NCI-H524 (cell line): ENCODE data around the gene CLASP2.
A peak's percentile ranks its signal among the peaks of the same experiment; 100 is the strongest.
"Not testable (repeated sequence)": the region's sequence is repeated elsewhere in the genome, so short reads cannot be mapped to it uniquely, and the experiment has no call there.

ENCODE experiments used
- DNase-seq, 2 experiments: peaks; one replicate each; lab custom pipeline; 2025; lab: John Stamatoyannopoulos, UW

Gene CLASP2

DNA sequence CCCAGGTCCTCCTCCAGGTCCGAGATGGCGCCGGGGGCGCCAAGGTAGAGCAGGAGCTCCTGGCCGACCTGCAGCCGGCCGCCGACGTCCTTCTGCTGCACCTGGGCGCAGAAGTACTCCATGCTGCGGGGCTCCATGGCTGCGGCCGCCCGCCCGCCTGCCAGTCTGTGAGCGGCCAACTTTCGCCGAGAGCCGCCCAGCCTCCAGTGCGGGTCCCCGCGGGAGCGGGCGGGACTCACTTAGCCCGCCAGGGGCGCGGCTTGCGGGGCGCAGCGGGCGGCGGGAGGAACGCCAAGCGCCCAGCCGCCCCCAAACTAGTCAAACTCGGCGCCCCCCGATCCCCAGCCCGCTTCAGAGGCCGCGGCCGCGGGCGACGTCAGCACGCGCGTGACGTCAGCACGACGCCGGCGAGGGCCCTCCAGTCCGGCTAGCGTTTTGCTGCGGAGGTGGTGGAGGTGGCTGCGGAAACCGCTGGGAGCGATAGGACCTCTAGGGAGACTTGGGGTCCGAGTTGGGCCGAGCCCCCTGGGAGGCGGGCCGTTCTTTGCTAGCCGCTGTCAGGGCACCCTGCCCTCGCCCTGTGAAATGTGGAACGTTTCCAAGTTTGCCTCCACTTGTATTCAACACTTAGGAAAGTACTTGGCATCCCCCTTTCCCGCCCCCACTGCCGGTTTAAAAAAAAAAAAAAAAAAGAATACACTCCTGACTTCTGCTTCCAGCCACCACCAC, at the start of gene CLASP2:
TSS of gene CLASP2 (minus strand) at position 389 of the 729 bp plus-strand sequence. CDS start at position 137, 252 bp downstream.
- peak; percentile 57 to 79 for DNase-seq

DNA sequence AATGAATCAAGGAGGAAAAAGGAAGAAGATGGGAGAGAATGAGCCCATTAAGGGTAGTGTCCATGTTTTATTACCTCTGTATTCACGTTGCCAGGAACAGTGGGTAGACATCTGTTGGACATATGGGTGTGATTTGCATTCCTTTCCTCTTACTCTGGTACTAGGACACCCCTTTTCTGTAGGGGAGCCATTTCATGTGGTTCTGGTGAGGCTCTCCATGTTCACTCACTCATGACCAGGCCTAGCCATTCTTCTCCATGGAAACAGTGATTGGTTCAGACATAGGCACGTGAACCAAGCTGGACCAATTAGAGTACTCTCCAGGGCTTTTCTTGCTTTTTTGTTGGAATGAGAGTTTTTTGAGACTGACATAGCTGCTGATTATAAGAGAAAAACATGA, 40.8 kb upstream of the CLASP2 start:
- no peak for DNase-seq

DNA sequence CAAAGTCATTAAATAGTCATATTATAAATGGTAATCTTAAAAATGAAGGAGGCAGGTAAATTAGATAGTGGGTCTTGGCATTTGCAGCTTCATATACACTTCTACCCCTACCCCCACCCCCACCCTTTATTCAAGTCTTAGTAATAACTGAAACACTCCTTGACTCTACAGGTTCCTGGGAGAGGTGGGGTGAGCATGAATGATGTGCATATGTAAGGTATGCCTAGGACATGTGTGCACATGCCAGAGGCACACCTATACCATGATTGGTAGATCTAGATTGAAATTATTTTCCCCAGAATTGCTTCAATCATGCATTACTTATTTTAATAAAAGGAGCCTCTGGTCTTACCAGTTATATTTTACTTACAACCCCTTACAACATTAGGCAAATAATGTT, 40.2 kb upstream of the CLASP2 start:
- no peak for DNase-seq

DNA sequence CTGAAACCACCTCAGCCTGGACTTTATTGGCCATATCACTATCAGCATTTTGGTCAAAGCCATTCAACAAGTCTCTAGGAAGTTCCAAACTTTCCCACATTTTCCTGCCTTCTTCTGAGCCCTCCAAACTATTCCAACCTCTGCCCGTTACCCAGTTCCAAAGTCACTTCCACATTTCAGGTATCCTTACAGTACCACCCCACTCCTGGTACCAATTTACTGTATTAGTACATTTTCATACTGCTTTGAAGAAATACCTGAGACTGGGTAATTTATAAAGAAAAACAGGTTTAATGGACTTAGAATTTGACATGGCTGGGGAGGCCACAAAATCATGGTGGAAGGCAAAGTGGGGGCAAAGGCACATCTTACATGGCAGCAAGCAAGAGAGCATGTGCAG, 36.3 kb upstream of the CLASP2 start:
- DNase-seq, result not testable (repeated sequence)

DNA sequence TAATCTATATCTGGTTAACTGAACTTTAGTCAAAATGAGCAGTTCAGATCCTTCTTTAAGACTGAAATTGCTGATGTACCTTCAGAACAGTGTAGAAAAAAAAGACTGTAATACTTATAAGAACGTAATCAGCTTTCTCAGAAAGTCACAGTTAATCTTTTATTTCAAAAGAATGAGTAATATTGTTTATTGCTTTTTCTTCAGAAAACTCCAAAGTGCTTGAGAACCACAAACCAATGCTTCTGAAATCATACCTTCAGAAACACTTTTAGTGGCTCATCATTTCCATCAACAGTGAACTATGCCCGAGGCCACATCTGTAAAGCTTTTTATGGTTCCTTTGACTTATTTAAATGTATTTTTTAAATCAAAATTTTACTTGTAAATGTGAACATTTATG, 33.3 kb upstream of the CLASP2 start:
- no peak for DNase-seq

DNA sequence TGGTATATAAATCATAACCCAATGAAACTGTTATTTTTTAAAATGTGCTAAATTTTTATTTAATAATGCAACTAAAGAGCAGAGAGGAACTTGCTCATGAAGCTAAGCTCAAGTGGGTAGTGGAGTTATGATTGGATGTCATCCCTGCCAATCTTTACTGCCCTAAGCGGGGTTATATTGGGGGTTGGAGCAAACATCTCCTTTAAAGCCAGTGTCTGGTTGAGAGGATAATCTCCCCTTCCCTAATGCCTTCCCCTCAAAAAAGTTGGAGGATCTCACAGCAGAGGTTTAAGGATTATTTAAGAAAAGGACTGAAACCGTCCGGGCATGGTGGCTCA, 32.1 kb upstream of the CLASP2 start:
- no peak for DNase-seq

DNA sequence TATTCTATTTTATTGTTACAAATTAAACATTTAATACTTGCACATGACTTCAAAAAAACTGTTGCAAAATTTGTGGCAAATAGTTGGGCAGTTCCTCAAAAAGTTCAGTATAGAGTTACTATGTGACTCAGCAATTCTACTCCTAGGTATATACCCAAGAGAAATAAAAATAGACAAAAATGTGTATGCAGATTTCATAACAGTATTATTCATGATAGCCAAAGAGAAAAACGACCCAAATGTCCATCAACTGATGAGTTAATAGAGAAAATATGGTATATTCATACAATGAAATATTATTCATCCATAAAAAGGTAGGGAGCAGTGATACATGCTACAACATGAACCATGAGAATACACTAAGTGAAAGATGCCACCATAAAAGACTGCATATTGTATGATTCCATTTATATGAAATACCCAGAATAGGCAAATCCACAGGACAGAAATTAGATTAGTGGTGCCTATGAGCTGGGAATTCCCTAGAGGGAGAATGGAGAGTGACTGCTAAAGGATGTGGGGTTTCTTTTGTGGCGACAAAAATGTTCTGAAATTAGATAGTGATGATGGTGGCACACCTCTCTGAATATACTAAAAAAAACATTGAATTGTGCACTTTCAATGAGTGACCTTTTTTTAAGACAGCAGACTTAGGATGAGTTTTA, 31.6 kb upstream of the CLASP2 start:
- DNase-seq, result no peak

DNA sequence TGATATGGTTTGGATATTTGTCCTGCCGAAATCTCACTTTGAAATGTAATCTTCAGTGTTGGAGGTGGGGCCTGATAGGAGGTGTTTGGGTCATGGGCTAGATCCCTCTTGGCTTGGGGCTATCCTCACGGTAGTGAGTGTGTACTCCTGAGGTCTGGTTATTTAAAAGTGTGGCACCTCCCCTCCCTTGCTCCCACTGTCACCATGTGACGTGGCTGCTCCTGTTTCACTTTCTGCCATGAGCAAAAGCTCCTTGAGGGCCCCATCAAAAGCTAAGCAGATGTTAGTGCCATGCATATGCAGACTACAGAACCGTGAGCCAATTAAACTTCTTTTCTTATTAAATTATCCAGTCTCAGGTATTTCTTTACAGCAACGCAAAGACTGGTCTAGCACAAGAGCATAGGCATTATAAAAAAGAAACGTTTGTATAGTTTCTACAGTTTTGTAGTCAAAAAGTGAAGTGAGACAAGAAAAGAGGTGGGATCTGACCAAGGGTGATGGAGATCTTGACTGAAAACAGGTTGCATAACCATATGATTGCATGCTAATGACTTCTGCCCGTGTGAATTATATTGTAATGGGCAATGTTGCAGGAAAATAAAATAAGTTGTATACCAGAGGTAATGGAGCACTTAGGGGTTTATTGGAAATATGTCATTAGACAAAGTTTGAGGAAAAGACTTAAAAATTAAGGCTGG, 28.5 kb upstream of the CLASP2 start:
- DNase-seq, result peak in 1 of 2 experiments; percentile 35

DNA sequence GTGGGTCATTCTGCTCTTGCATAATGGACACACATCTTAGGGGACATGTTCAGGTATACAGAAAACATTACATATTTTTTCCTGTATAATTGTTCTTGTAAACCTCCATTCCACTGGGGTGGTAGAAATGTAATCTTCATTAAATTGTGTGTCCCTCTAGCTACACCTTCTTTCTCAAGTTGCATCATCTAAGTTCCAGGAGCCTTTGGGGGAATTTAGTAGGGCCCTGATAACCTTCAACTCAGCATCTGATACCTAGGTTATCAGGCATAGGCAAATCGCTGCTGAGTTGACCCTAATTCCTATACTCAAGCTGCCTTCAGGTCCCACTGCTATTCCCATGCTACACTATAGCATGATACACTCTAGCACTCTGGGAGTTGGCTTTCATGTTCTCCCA, 19.1 kb upstream of the CLASP2 start:
- DNase-seq, result no peak

DNA sequence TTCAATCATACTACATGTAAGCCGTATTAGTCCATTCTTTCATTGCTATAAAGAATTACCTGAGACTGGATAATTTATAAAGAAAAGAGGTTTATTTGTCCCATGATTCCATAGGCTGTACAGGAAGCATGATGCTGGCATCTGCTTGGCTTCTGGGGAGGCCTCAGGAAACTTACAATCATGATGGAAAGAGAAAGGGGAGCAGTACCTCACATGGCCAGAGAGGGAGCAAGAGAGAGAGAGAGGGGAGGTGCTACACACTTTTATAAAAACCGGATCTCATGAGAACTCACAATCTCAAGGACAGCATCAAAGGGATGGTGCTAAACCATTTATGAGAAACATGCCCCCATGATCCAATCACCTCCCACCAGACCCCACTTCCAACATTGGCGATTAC, 14.3 kb upstream of the CLASP2 start:
- DNase-seq, result no peak

DNA sequence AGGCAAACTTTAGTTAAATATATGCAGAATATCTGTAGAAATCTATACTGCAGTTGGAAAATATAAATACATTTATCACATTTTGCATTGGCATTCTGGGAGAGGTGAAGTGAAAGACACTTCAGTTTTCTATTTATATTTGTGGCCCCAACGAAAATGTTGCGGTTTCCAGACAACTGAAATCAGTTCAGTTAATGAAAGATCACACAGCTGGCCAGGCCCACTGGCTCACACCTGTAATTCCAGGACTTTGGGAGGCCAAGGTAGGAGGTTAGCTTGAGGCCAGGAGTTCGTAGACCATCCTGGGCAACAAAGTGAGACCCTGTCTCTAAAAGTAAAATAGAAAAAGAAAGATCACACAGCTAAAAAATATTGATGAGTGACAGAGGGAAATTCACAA, 11.9 kb upstream of the CLASP2 start:
- no peak for DNase-seq

DNA sequence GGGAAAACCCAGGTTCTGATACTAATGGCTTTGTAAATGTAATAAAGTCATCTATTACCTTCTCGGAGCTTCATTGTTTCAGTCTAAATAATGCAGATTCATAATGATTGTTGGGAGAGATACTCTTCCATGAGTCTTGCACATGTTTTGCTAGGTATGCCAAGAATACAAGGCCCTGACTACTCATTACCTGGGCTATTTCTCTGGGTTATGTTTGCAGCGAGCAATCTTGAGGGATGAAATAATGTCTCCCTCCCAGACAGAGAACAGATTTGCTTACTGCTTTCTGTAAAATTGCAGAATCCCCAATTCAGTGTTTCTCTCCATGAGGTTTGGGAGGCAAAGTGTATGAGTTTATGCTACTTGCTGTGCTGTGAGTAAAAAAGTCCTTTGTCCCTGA, 6.2 kb upstream of the CLASP2 start:
- no peak for DNase-seq

DNA sequence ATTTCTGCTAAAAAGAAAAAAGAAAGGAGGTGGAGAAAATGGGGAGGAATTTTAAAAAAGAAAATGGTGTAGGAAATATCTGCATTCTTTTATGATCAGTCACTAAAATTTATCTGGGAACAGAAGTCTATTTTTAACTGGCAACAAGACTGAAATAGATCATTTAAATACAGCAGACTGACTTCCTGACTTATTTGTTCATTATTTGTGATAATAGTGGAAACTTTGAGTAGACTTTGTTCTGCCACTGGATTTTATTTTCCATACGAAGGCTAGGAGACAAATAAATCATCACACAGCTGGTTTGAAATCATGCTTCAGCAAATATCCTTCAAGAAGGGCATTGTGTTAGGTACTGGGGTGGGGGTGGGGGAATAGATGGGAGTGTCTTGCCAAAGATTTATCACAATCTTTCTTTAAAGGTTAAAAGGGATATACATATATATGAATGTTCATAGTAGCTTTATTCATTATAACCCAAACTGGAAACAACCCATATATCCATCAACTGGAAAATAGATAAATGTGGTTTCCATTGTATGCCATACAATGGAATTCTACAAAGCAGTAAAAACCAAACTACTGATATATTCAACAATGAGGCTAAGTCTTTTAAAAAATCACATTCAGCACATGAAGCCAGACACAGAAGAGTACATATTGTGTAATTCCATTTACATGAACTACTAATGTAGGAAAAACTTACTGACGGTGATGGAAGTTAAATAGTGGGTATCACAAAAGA, 4.7 kb upstream of the CLASP2 start:
- no peak for DNase-seq

DNA sequence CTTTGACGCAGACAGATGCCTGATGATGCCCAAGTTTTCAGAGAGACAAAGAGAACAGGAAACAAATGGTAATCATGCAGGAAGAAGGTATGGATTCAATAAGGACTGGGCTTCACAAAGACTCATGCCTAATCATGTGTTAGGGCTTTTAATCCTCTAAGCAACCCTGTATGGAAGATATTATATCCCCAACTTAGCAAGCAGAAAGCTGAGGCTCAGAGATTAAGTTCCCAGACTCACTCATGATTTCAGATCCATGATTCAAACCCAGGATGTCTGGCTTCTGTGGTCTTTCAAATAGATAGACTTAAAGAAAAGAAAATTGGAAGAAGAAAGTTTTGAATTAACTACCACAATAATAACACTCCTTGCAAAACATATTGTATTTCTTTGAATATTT, 4.1 kb upstream of the CLASP2 start:
- no peak for DNase-seq

DNA sequence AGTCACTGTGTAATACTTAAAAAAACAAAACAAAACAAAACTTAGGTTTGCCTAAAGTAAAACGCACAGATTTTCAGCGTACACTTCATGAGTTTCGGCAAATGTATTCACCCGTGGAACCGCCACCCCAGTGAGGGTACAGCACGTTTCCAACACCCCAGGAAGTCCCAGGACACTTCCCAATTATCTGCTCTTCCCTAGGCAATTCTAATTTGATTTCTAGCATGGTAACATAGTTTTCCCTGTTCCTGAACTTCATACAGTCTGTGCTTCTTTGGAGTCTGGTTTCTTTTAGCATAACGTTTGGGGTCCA, 497 bp upstream of the CLASP2 start:
- peak in 1 of 2 experiments; percentile 10 for DNase-seq

DNA sequence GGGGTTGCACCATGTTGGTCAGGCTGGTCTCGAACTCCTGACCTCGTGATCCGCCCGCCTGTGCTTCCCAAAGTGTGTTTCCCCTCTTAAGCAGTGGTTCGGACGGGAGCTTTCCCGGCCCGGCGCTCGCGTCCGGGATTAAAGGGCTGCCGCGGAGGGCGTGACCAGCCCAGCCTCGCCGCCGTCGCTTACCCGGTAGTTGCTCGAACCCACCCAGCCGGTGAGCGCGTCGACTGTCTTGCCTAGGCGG, 513 bp downstream of the CLASP2 start:
- DNase-seq, result peak in 1 of 2 experiments; percentile 55

DNA sequence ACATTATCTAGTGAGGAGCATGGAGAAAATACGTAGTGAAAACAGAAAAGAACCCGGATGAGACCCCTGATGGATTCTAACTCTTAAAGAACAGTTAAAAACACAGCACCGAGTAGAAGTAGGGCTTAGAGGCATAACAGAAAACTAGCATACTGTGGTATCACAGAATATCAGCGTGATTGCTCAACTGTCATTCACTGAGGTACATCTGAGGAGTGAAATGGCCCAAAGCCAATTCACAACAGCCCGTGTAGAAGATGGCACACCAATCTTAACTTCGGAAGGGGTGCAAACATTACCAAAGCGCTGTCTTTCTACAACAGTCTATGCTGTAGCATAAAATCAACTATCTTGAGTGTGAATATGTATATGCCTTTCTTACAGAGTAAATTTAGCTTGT, 1.8 kb downstream of the CLASP2 start:
- DNase-seq, result no peak

DNA sequence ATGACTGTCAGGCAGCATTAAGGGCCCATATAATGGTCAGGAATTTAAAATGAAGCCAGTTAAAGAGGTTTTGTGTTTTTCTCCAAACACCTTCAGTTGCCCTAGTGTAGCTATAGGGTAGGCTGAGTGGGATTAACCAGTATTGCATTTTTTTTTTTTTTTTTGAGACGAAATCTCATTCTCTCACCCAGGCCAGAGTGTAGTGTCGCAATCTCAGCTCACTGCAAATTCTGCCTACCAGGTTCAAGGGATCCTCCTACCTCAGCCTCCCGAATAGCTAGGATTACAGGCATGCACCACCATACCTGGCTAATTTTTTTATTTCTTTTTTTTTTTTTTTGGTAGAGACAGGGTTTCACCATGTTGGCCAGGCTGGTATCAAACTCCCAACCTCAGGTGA, 7.0 kb downstream of the CLASP2 start:
- DNase-seq, result no peak

DNA sequence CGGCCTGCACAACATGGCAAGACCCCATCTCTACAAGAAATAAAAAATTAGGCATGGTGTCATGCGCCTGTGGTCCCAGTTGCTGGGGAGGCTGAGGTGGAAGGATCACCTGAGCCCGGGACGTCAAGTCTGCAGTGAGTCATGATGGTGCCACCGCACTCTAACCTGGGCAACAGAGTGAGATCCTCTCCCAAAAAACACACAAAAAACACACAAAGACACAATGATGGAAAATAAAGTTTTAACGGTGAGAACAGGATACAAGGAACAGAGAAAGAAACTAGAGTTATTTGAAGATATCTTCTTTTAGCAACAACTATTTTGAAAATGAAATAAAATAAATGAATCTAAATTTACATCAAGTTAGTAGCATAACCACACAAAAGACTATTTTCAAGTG, 12.0 kb downstream of the CLASP2 start:
- DNase-seq, result no peak

DNA sequence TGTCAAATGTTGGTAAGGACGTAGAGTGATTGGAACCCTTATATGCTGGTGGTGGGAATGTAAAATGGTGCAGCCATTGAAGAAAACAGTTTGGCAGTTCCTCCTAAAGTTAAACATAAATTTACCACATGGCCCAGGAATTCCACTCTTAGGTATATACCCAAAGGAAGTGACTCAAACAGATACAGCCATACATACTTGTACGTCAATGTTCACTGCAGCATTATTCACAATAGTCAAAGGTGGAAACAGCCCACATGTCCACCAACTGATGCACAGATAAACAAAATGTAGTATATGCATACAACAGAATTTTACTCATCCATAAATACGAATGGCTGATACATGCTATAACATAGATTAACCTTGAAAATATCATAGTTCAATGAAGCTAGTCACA, 13.2 kb downstream of the CLASP2 start:
- DNase-seq, result no peak

DNA sequence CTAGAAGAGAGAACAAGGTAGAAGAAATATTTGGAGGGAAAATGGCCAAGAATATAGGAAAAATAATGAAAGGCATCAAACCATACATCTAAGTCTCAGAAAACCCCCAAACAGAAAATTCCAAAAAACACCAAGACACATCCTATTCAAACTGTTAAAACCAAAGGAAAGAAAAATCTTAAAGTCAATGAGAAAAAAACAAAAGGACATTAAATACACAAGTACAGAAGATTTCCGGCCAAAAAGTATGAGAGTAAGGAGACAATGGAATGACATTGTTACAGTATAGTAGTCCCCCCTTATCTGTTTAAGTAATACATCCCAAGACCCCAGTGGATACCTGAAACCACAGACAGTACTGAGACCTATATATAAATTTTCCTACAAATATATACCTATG, 18.8 kb downstream of the CLASP2 start:
- DNase-seq, result no peak

DNA sequence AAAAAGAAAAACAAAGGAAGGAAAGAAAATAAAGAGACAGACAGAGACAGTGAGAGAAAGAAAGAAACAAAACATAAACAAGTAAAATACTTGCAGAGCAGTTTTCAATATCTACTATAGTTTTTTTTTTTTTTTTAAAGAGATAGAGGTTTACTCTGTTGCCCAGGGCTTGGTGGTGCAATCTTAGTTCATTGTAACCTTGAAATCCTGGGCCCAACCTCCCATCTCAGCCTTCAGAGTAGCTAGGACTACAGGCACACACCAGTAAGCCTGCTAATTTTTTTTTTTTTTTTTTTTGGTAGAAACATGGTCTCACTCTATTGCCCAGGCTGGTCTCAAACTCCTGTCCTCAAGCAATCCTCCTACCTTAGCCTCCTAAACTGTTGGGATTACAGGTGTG, 23.1 kb downstream of the CLASP2 start:
- DNase-seq, result no peak

DNA sequence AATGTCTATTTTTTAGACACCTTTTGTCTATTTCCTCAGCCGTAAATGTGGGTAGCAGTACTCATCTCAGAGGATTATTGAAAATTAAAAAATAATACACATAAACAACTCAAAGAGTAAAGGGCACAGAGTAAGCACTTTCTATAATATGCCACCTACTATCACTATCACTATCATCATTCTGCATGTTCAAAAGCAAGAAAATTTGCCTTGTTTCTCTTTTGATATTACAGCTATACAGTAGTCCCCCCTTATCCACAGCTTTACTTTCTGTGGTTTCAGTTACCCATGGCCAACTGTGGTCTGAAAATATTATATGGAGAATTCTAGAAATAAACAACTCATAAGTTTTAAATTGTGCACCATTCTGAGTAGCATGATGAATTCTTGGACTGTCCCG, 27.7 kb downstream of the CLASP2 start:
- DNase-seq, result no peak
